ENCODE measurements around the gene HSD3B7. TPM values are rescaled to one million over a fixed set of nuclear protein-coding genes. Genes with fewer than 3 reads are reported as not detected.
A peak's percentile ranks its signal among the peaks of the same experiment; 100 is the strongest.

Gene HSD3B7
- total RNA-seq, 1 donor from 2014 or later = 14.5 TPM

- TF ChIP-seq CTCF (IDR thresholded peaks at IDR 0.05) = no peak
- no peak for TF ChIP-seq POLR2AphosphoS5 (IDR thresholded peaks at IDR 0.05; ENCODE audit: insufficient read depth in 1 of 2, low read depth in 1 of 2)
- TF ChIP-seq POLR2A (IDR thresholded peaks at IDR 0.05) = no peak
- intact Hi-C loops (cut with DNase I) = no loop called here
Measured at GRCh38 chr16:30944352-30944751, 40.7 kb upstream of the HSD3B7 start.

GRCh38 chr16:30946671-30947540, 38.1 kb upstream of the HSD3B7 start:
- no peak for DNase-seq (ENCODE audit: extremely low spot score in 2 of 2)
- Histone ChIP-seq H3K4me1 (peaks cover 35% of the 10 kb centered on the region), H3K36me3 (peaks cover 0 to 17% of the 10 kb centered on the region in 2 donors), H3K27me3 (no peaks in the 10 kb centered on the region), H3K27ac (no peak overlapping the region), H3K9me3 (no peaks in the 10 kb centered on the region), H3K4me3 (no peak overlapping the region)
- TF ChIP-seq POLR2AphosphoS5 (IDR thresholded peaks at IDR 0.05; ENCODE audit: insufficient read depth in 1 of 2, low read depth in 1 of 2) = no peak
- no peak for TF ChIP-seq POLR2A (IDR thresholded peaks at IDR 0.05)
- no peak for TF ChIP-seq CTCF (IDR thresholded peaks at IDR 0.05)
- intact Hi-C loops (cut with DNase I) = no loop called here

More at GRCh38 chr16:30944352-30944751, 40.7 kb upstream of the HSD3B7 start:
- DNase-seq (ENCODE audit: extremely low spot score in 2 of 2) = no peak
- Histone ChIP-seq H3K4me3 (no peak overlapping the region), H3K36me3 (peaks cover 0 to 17% of the 10 kb centered on the region in 2 donors), H3K9me3 (no peaks in the 10 kb centered on the region), H3K27me3 (no peaks in the 10 kb centered on the region), H3K4me1 (peaks cover 17% of the 10 kb centered on the region), H3K27ac (no peak overlapping the region)

- Histone ChIP-seq H3K4me1 (peaks cover 34% of the 10 kb centered on the region), H3K36me3 (peaks cover 0 to 14% of the 10 kb centered on the region in 2 donors), H3K9me3 (no peaks in the 10 kb centered on the region), H3K27me3 (no peaks in the 10 kb centered on the region), H3K4me3 (no peak overlapping the region), H3K27ac (peak overlapping the region; percentile 74)
- no peak for TF ChIP-seq POLR2AphosphoS5 (IDR thresholded peaks at IDR 0.05; ENCODE audit: insufficient read depth in 1 of 2, low read depth in 1 of 2)
- TF ChIP-seq POLR2A (IDR thresholded peaks at IDR 0.05) = no peak
- no peak for TF ChIP-seq CTCF (IDR thresholded peaks at IDR 0.05)
- no peak for DNase-seq (ENCODE audit: extremely low spot score in 2 of 2)
- intact Hi-C loops (cut with DNase I) = no loop called here
Measured at GRCh38 chr16:30947541-30947858, 37.5 kb upstream of the HSD3B7 start.

GRCh38 chr16:30947859-30948666, 36.9 kb upstream of the HSD3B7 start:
- H3K27me3 ChIP-seq = no peaks in the 10 kb centered on the region
- DNase-seq (ENCODE audit: extremely low spot score in 2 of 2) = peak in 1 of 2 donors; percentile 98
- H3K4me1 ChIP-seq = peaks cover 40% of the 10 kb centered on the region
- intact Hi-C loops (cut with DNase I) = no loop called here
- H3K9me3 ChIP-seq = no peaks in the 10 kb centered on the region
- peak overlapping the region; percentile 98 for H3K27ac ChIP-seq
- H3K4me3 ChIP-seq = peak overlapping the region; percentile 96 to 98
- H3K36me3 ChIP-seq = peaks cover 0 to 10% of the 10 kb centered on the region in 2 donors
- TF ChIP-seq POLR2AphosphoS5 (IDR thresholded peaks at IDR 0.05; ENCODE audit: insufficient read depth in 1 of 2, low read depth in 1 of 2) = peak; percentile 22 to 31
- no peak for TF ChIP-seq CTCF (IDR thresholded peaks at IDR 0.05)
